Bone marrow (tissue), 2 donors: Measurements from ENCODE around the gene TMEM270.
"Not testable (repeated sequence)": the region's sequence is repeated elsewhere in the genome, so short reads cannot be mapped to it uniquely, and the experiment has no call there.

Experiments used
- DNase-seq, 2 donors: peaks; one replicate each; lab custom pipeline; 2025; lab: John Stamatoyannopoulos, UW

The TMEM270 gene

GRCh38 chr7:73861305-73861704 lies 346 bp downstream of the TMEM270 start:
- no peak for DNase-seq

GRCh38 chr7:73864981-73865711 lies 4.2 kb downstream of the TMEM270 start:
- no peak for DNase-seq

GRCh38 chr7:73865738-73866445 lies 4.9 kb downstream of the TMEM270 start:
- no peak for DNase-seq

- DNase-seq = no peak
These were observed 5.4 kb downstream of the TMEM270 start for GRCh38 chr7:73866446-73866767.

- DNase-seq = no peak
These were observed 8.2 kb downstream of the TMEM270 start for GRCh38 chr7:73869011-73869798.

- no peak for DNase-seq
These were observed 9.1 kb downstream of the TMEM270 start for GRCh38 chr7:73870041-73870492.

GRCh38 chr7:73871163-73872011 lies 10.4 kb downstream of the TMEM270 start:
- DNase-seq = no peak

GRCh38 chr7:73872056-73872908 lies 11.3 kb downstream of the TMEM270 start:
- no peak for DNase-seq

GRCh38 chr7:73876361-73876760 lies 15.4 kb downstream of the TMEM270 start:
- DNase-seq = no peak

GRCh38 chr7:73876973-73877372 lies 16.0 kb downstream of the TMEM270 start:
- no peak for DNase-seq

- no peak for DNase-seq
These were observed 19.2 kb downstream of the TMEM270 start for GRCh38 chr7:73879977-73880681.

- DNase-seq = no peak
These were observed 19.9 kb downstream of the TMEM270 start for GRCh38 chr7:73880755-73881328.

- no peak for DNase-seq
These were observed 20.5 kb downstream of the TMEM270 start for GRCh38 chr7:73881352-73882046.

GRCh38 chr7:73882047-73882402 lies 21.1 kb downstream of the TMEM270 start:
- DNase-seq = no peak

GRCh38 chr7:73884867-73885422 lies 24.0 kb downstream of the TMEM270 start:
- not testable (repeated sequence) for DNase-seq

- DNase-seq = no peak
These were observed 24.5 kb downstream of the TMEM270 start for GRCh38 chr7:73885433-73885974.

GRCh38 chr7:73885975-73886798 lies 25.2 kb downstream of the TMEM270 start:
- no peak for DNase-seq

GRCh38 chr7:73887762-73888161 lies 26.8 kb downstream of the TMEM270 start:
- DNase-seq = no peak
